Activated gamma-delta T cell (primary cell): Measurements from ENCODE around the gene C19orf25.
"Not testable (repeated sequence)": the region's sequence is repeated elsewhere in the genome, so short reads cannot be mapped to it uniquely, and the experiment has no call there.

ENCODE experiments used
- DNase-seq: peaks from one replicate; lab custom pipeline; 2025; lab: John Stamatoyannopoulos, UW

C19orf25 gene

DNA sequence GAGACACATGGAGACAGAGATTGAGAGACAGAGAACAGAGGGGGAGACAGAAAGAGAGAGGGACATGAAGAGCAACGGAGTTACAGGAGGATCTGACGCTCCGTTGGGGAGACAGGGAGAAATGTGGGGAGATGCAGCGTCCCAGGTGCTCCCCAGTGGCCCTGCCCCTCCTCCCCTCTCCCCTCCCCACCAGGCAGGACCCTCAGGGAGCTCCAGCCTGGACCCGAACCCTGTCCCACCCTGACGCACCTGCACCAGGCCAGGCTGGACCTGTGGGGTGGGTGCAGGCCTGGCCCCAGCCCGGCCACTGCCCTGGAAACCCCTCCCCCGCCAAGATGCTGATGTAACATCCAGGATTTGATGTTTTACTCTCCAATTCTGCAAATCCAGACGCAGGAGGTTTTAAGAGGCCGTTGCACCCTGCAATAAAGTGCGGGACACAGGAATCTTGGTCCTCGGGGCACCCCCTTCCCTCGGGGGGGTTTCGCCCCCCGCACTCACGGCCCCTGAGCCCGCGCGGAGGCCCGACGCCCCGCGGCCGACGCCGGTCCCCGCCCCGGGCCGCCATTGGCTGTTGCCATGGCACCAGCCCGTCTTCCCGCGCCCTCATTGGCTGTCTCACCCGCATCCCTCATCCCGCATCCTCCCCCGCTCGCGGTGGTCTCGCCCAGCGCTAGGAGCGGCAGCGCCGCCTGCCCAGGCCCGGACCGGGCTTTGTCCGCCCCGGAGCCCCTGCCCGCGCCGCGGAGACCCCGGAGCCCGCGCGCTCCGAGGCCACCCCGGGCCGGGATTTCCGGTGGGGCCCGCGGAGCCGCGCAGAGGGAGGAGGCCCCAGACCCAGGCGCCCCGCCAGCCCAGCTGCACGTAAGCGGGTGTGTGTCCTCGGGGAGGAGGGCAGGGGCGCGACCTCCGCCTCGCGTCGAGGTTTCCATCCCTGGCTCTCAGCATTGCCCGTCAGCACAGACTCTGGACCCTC, 29.3 kb downstream of the C19orf25 start, which contains the start of gene APC2:
TSS of gene APC2 (plus strand) at position 655 of the 976 bp plus-strand sequence. CDS start 2,881 bp downstream, outside the sequence.
- no peak for DNase-seq

DNA sequence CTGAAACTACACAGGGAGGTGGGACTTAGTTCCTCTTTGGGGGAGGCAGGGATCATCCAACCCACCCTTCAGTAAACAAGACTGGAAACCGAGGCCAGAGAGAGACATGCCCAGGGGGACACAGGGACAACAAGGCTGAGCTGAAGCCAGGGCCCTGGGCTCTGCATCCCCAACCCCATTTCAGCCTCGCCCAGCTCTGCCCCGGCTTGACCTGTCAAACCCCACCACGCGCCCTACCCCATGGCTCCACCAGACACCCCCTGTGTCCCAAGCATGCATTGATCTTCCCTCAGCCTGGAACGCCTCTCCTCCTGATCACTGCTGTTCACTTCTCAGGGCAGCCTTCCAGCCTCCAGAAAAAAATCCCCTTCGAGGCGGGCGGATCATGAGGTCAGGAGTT, 31.1 kb downstream of the C19orf25 start:
- DNase-seq: no peak

DNA sequence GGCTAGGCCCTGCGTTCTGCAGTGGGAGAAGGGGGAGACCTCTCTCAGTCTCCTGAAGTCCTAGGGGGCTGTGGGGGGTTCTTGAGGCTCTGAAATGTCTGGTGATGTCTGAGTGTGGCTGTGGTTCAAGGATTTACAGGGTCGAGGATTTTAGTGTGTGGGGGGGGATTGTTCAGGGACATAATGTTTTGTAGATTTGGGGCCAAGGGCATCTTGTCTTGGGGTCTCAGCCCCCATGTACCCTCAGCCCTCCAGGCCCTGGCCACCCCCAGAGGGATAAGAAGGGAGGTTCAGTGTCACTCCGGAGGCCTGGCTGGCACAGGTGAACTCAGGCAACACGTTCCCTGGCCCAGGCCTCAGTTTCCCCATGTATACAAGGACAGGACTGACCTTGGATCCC, 31.5 kb downstream of the C19orf25 start:
- DNase-seq: no peak

GRCh38 chr19:1446713-1447481, 32.1 kb downstream of the C19orf25 start:
- no peak for DNase-seq

DNA sequence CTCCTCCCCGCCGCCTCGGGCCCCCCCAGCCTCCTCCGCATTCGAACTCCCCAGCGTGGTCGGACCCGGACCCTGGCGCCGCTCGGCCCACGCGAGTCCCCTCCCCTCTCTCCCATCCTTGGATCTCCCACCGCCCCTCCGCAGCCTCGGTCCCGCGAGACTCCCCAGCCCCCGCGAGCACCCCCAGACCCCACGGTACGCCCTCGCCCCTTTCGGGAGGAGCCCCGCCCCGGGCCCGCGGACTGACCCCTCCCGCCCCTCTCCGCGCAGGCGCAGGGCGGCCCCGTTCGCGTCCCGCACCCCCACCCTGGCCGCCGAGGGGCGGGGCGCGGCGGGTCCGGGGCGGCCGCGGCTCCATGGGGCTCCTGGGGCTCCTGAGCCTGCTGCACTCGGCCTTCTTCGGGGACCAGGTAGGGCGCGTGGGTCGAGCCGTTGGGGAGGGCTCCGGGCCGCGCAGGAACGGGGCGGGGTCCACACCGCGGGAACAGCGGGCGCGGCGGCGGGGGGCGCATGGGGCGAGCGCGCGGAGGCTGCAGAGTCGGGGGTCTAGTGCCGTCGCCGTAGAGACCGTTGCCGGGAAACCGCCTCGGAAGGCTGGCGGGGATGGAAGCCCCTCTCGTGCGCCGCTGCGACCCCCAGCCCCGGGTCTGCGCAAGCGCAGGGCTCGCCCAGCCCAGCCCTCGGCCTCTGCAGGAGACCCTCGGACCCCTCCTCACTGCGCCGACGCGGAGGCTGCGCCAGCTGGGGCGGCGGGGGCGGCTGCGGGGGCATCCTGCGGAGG, 32.9 kb downstream of the C19orf25 start:
- no peak for DNase-seq

GRCh38 chr19:1445185-1445931, 33.7 kb downstream of the C19orf25 start:
- DNase-seq: peak; percentile 61

GRCh38 chr19:1441677-1442438, 37.2 kb downstream of the C19orf25 start:
- DNase-seq: no peak

DNA sequence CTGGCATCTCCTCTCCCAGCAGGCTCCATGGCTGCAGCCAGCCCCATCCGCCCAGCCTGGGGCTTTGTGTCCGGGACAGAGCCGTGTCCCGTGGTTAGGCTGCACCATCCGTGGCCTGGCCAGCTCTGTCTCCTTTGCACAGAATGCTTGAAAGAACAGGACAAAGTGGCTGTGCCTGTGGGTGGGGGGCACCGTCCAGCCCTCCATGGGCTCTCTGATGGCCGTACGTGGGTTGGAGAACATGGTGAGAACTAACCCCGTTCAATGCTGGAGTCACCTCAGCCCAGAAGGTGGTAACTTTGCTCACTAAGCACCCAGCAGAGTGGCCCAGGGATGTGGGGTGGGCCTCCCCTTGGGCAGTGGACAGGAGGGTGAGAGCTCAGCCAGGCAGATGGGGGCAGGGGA, 38.0 kb downstream of the C19orf25 start:
- no peak for DNase-seq

GRCh38 chr19:1440418-1440801, 38.6 kb downstream of the C19orf25 start:
- no peak for DNase-seq

DNA sequence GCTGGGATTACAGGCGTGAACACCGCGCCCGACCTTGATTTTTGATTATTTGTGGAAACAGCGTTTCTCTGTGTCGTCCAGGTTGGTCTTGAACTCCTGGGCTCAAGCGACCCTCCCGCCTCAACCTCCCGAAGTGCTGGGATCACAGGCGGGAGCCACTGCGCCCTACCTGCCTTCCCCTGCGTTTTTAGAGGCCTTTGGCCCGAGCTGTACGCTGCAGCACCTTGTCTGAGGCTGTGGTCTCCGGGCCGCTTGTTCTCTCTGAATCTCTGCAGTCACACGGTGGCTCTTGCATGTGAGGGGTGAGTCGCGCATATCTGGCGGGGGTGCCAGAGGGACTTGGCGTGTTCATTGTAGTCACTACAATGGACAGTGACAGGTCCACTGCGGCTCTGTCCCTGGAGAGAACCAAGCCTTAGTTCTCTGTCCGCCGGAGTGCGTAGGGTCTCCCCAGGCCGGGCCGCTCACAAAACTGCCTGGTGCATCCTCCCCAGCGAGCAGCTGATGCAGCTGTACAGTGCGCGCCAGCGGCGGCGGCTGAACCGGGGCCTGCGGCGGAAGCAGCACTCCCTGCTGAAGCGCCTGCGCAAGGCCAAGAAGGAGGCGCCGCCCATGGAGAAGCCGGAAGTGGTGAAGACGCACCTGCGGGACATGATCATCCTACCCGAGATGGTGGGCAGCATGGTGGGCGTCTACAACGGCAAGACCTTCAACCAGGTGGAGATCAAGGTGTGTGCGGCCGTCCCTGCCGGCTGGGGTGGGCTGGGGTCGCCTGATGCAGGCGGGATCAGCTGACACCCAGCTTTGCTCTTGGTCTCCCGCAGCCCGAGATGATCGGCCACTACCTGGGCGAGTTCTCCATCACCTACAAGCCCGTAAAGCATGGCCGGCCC, 39.2 kb downstream of the C19orf25 start:
- DNase-seq: not testable (repeated sequence)

- DNase-seq: no peak
These were observed 40.1 kb downstream of the C19orf25 start for GRCh38 chr19:1438933-1439354.

- DNase-seq: peak; percentile 90
These were observed 40.7 kb downstream of the C19orf25 start, which contains the start of gene RPS15 for GRCh38 chr19:1438035-1438932. Gene RPS15, plus strand, starts transcription at chr19:1438396. Its CDS starts 30 bp downstream, at chr19:1438426.

GRCh38 chr19:1437609-1438008, 41.4 kb downstream of the C19orf25 start:
- DNase-seq: no peak

GRCh38 chr19:1435378-1435989, 43.5 kb downstream of the C19orf25 start:
- no peak for DNase-seq

- DNase-seq: no peak
These were observed 44.4 kb downstream of the C19orf25 start for GRCh38 chr19:1434577-1435060.

DNA sequence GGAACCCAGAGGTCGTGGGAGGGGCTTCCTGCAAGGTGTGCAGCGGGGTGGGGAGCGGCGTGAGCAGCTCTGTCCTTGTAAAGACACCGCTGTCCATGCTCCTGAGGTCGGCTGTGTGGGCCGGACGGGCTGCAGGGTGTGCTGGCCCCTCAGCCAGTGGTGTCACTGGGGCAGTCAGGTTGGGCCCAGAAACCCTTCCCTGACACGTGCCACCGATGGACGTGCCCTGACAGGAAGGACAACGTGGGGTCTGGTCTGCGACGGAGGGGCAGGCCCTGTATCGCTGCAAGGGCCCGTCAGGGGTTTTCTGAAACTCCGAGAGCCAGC, 45.0 kb downstream of the C19orf25 start:
- no peak for DNase-seq

DNA sequence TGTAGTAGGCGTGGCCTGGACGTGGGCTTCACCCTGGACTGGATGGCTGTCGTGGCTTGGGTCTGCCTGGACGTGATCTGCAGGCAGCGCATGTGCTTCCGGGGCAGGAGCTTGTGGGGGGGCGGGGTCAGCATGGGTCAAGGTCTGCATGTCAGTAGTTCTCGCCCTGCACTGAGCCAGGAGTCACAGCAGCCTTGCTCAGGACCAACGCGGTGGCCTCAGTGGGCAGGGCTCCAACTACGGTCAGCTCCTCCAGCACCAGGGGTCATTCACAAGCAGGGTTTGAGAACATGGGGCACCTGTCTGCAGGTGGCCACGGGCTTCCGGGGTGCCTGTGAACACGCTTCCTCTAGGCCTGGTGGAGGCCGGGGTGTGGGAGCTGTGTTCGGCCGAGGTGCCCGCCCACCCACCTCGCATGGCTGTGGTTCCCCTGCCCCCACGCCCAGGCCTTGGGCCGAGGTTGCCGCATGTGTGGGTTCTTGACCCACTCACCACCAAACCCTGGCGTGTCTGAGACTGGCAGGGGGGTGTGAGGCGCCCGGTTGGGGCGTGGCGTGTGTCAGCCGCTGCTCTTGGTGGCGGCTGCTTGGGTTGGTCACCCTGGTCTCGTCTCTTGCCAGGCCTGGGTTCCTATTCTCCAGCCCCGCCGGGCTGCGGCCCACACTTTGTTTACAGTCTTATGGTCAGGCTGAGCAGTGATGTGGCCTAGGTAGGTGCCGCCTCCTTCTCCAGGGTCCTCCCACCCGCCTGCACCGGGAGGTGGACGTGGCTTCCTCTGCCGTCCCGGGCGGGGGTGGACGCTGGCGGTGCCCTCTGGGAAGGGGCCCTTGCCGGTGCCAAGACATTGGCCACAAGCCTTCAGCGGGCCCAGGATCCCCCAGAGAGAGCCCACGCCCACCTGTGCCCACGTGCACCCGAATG, 45.6 kb downstream of the C19orf25 start:
- DNase-seq: no peak
